ENCODE measurements around the gene ARR3.

DNA sequence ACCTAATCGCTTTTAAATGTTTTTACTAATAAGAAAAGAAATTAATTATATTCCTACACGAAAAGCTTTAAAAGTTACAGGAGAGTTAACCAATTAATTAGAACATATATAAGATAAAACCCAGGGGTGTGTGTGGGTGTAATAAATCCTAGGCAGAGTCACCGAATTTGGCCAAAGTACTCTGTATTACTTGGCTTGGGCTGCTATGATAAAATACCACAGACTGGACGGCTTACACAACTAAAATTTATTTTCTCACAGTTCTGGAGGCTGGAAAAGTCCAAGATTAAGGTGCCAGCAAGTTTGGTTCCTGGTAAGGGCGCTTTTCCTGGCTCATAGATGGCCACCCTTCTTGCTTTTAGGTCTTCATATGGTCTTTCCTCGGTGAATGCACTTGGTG, 23.3 kb upstream of the ARR3 start:
- TF ChIP-seq, protein P1, sequence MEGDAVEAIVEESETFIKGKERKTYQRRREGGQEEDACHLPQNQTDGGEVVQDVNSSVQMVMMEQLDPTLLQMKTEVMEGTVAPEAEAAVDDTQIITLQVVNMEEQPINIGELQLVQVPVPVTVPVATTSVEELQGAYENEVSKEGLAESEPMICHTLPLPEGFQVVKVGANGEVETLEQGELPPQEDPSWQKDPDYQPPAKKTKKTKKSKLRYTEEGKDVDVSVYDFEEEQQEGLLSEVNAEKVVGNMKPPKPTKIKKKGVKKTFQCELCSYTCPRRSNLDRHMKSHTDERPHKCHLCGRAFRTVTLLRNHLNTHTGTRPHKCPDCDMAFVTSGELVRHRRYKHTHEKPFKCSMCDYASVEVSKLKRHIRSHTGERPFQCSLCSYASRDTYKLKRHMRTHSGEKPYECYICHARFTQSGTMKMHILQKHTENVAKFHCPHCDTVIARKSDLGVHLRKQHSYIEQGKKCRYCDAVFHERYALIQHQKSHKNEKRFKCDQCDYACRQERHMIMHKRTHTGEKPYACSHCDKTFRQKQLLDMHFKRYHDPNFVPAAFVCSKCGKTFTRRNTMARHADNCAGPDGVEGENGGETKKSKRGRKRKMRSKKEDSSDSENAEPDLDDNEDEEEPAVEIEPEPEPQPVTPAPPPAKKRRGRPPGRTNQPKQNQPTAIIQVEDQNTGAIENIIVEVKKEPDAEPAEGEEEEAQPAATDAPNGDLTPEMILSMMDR (IDR thresholded peaks at IDR 0.05; ENCODE audit: low read depth, low read length, poor library complexity, severe bottlenecking): no peak
- TF ChIP-seq EZH2phosphoT487 (IDR thresholded peaks at IDR 0.05; ENCODE audit: borderline replicate concordance, low read length): no peak
